Activated CD8-positive, alpha-beta T cell treated with anti-CD3 and anti-CD28 coated beads for 36 hours (primary cell): ENCODE measurements around the gene SMIM10. TPM values are rescaled to one million over a fixed set of nuclear protein-coding genes. Genes with fewer than 3 reads are reported as not detected.
"Not testable (repeated sequence)": the region's sequence is repeated elsewhere in the genome, so short reads cannot be mapped to it uniquely, and the experiment has no call there.

Source experiments
- ATAC-seq: fragments of 200-7000 bp; cut with Tn5 transposase; one replicate; pipeline ENCODE4 v1.10.0; 2021; ENCODE audit warnings: mild to moderate bottlenecking, moderate library complexity
- CTCF ChIA-PET: fragments of 350-600 bp; sonication (Branson Sonifier 250); formaldehyde crosslinking; loops from one replicate; lab custom pipeline; 2021; ENCODE audit warnings: antibody characterized with exemption; lab: Charles Lee
- POLR2A ChIA-PET: fragments of 350-600 bp; sonication (Branson Sonifier 250); formaldehyde crosslinking; loops from one replicate; lab custom pipeline; 2021; ENCODE audit warnings: antibody characterized with exemption; lab: Charles Lee
- DNase-seq: peaks from one replicate; pipeline ENCODE4 v3.0.0-alpha.2; 2020
- H3K27ac Mint-ChIP-seq: one replicate; pipeline ENCODE4 v1.8.0; 2021; ENCODE audit warnings: mild to moderate bottlenecking, mixed read lengths
- H3K27me3 Mint-ChIP-seq: one replicate; pipeline ENCODE4 v1.8.0; 2021; ENCODE audit warnings: mixed read lengths
- H3K36me3 Mint-ChIP-seq: one replicate; pipeline ENCODE4 v1.8.0; 2021; ENCODE audit warnings: low read depth, mixed read lengths
- H3K4me1 Mint-ChIP-seq: one replicate; pipeline ENCODE4 v1.8.0; 2021; ENCODE audit warnings: low read depth, mixed read lengths
- H3K4me3 Mint-ChIP-seq: one replicate; pipeline ENCODE4 v1.8.0; 2021; ENCODE audit warnings: mild to moderate bottlenecking, moderate library complexity, mixed read lengths
- H3K9me3 Mint-ChIP-seq: one replicate; pipeline ENCODE4 v1.8.0; 2021; ENCODE audit warnings: mixed read lengths
- CTCF ChIP-seq: fragments of 200-600 bp; IDR thresholded peaks from one replicate; pipeline ENCODE4 v1.8.0; 2022; ENCODE audit warnings: antibody characterized with exemption, mild to moderate bottlenecking
- intact Hi-C: fragments of 100-400 bp; cut with micrococcal nuclease; formaldehyde crosslinking; loops from one replicate; pipeline ENCODE4 v1.10.0; 2022
- total RNA-seq, 2 experiments: library from RNA; stranded (reverse); gene quantifications; one replicate each; pipeline ENCODE4 v1.2.3, GENCODE V29; 2021

The SMIM10 gene
- total RNA-seq: 1 to 10 TPM; 1.7 to 2.1 TPM

- peaks cover 12% of the 10 kb centered on the region for H3K4me1 Mint-ChIP-seq
- peak within 1 kb of the TSS; percentile 77 for H3K4me3 Mint-ChIP-seq
- ChIA-PET CTCF (interaction anchor here (2.1 kb wide), 1 partner anchor 26 kb away, joined by 5 read pairs; no protein-coding TSS in a partner anchor), POLR2A (no interaction called here)
- no peaks in the 10 kb centered on the region for H3K9me3 Mint-ChIP-seq
- intact Hi-C loops: no loop called here
- ATAC-seq (peak; percentile 81), DNase-seq (peak; percentile 48)
- peak within 1 kb of the TSS; percentile 90 for H3K27ac Mint-ChIP-seq
- H3K27me3 Mint-ChIP-seq: peaks cover 16% of the 10 kb centered on the region
- H3K36me3 Mint-ChIP-seq: no peaks in the 10 kb centered on the region
- no peak for TF ChIP-seq CTCF
These were observed at the start of gene SMIM10 for GRCh38 chrX:134990801-134991481. SMIM10 (plus strand) TSS chrX:134990991; CDS start chrX:134991096, 105 bp downstream.

GRCh38 chrX:134946364-134946763 lies 44.4 kb upstream of the SMIM10 start:
- H3K4me1 Mint-ChIP-seq, DNase-seq, H3K9me3 Mint-ChIP-seq, H3K4me3 Mint-ChIP-seq, H3K27me3 Mint-ChIP-seq, H3K27ac Mint-ChIP-seq, ATAC-seq, H3K36me3 Mint-ChIP-seq, POLR2A ChIA-PET, intact Hi-C loops, CTCF ChIA-PET: not testable (repeated sequence)

DNA sequence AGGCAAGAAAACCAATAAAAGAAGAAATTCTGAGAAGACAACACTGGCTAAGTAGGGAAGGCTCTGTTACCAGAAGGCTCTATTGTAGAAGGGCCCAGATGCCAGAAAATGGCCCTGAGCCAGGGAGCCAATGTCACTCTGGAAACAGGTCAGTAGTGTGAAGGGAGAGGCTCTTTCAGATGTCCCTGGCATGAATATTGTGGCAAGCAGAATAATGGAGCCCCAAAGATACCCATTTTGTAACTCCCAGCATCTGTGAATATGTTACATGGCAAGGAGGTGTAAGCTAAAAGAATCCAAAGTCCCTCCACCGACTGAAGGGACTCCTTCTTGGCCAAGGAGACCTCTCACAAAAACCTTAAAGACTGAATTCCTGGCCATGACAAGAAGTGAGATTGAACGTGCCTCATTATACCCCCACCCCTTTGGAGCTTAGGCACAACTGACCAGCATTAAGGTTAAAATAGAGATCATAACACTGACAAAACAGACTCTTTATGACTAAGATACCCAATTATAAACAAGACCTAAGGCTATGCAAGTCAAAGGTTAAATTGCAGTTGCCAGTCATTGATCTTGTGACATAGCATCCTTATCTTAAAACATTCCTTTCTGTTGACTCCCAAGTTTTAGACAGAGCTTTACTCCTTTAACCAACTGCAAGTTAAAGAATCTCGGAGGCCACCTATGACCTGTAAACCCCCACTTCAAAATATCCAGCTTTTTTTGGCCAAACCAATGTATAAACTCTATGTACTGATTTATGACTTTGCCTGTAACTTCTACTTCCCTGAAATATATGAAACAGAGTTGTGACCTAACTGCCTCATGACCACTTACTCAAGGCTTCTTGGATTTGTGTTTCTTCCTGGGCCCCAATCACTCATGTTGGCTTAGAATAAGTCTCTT lies 42.2 kb upstream of the SMIM10 start:
- H3K36me3 Mint-ChIP-seq: no peaks in the 10 kb centered on the region
- no peaks in the 10 kb centered on the region for H3K27me3 Mint-ChIP-seq
- no peak for ATAC-seq
- no peak for TF ChIP-seq CTCF
- ChIA-PET POLR2A (no interaction called here), CTCF (no interaction called here)
- H3K9me3 Mint-ChIP-seq: no peaks in the 10 kb centered on the region
- intact Hi-C loops: no loop called here
- H3K4me3 Mint-ChIP-seq: no peak overlapping the region
- no peaks in the 10 kb centered on the region for H3K4me1 Mint-ChIP-seq
- no peak for DNase-seq
- H3K27ac Mint-ChIP-seq: no peak overlapping the region

DNA sequence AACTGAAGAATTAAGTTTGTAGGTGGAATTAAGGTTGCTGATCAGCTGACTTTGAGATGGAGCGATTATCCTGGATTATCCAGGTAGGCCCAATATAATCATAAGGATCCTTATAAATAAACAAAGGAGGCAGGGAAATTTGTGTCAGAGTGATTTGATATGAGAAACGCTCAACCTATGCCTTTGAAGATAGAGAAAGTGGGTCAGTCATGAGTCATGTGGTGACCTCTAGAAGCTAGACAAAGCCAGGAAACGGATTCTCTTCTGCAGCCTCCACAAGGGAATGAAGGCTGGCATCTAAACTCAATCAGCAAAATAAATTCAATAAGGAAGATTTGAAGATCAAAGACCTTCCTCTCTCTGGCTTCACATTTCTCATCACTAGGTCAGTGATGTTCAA lies 41.5 kb upstream of the SMIM10 start:
- H3K4me1 Mint-ChIP-seq: no peaks in the 10 kb centered on the region
- no peak for TF ChIP-seq CTCF
- no peak overlapping the region for H3K27ac Mint-ChIP-seq
- CTCF ChIA-PET: no interaction called here
- H3K36me3 Mint-ChIP-seq: no peaks in the 10 kb centered on the region
- ATAC-seq (no peak), DNase-seq (no peak)
- POLR2A ChIA-PET: no interaction called here
- intact Hi-C loops: no loop called here
- no peaks in the 10 kb centered on the region for H3K27me3 Mint-ChIP-seq
- H3K4me3 Mint-ChIP-seq: no peak overlapping the region
- no peaks in the 10 kb centered on the region for H3K9me3 Mint-ChIP-seq

GRCh38 chrX:134957836-134958235 lies 33.0 kb upstream of the SMIM10 start:
- H3K4me3 Mint-ChIP-seq: no peak overlapping the region
- ATAC-seq: no peak
- H3K27me3 Mint-ChIP-seq: peaks cover 4% of the 10 kb centered on the region
- intact Hi-C loops: no loop called here
- TF ChIP-seq CTCF: no peak
- no peak overlapping the region for H3K27ac Mint-ChIP-seq
- DNase-seq: no peak
- no peaks in the 10 kb centered on the region for H3K9me3 Mint-ChIP-seq
- no peaks in the 10 kb centered on the region for H3K36me3 Mint-ChIP-seq
- ChIA-PET CTCF (no interaction called here), POLR2A (no interaction called here)
- H3K4me1 Mint-ChIP-seq: no peaks in the 10 kb centered on the region

DNA sequence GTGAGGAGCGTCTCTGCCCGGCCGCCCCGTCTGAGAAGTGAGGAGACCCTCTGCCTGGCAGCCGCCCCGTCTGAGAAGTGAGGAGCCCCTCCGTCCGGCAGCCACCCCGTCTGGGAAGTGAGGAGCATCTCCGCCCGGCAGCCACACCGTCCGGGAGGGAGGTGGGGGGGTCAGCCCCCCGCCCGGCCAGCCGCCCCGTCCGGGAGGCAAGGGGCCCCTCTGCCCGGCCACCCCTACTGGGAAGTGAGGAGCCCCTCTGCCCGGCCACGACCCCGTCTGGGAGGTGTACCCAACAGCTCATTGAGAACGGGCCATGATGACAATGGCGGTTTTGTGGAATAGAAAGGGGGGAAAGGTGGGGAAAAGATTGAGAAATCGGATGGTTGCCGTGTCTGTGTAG lies 30.4 kb upstream of the SMIM10 start:
- H3K27me3 Mint-ChIP-seq, H3K9me3 Mint-ChIP-seq, H3K27ac Mint-ChIP-seq, POLR2A ChIA-PET, H3K4me3 Mint-ChIP-seq, DNase-seq, ATAC-seq, H3K36me3 Mint-ChIP-seq, CTCF ChIA-PET, H3K4me1 Mint-ChIP-seq, intact Hi-C loops: not testable (repeated sequence)
